Measurements from ENCODE around the gene ZNF716.
"Not testable (repeated sequence)": the region's sequence is repeated elsewhere in the genome, so short reads cannot be mapped to it uniquely, and the experiment has no call there.

ZNF716 gene

GRCh38 chr7:57449904-57450303 is at the start of gene ZNF716:
Gene ZNF716 (plus strand): TSS chr7:57450177. CDS start chr7:57450289, 112 bp downstream.
- DNase-seq: no peak

- no peak for DNase-seq
Measured at GRCh38 chr7:57400531-57401155, 49.3 kb upstream of the ZNF716 start.

- DNase-seq: not testable (repeated sequence)
Measured at GRCh38 chr7:57403051-57403450, 46.9 kb upstream of the ZNF716 start.

- DNase-seq: no peak
Measured at GRCh38 chr7:57403601-57404342, 46.2 kb upstream of the ZNF716 start.

- no peak for DNase-seq
Measured at GRCh38 chr7:57404343-57404966, 45.5 kb upstream of the ZNF716 start.

- no peak for DNase-seq
Measured at GRCh38 chr7:57404967-57405421, 45.0 kb upstream of the ZNF716 start.

GRCh38 chr7:57407125-57407524 is 42.9 kb upstream of the ZNF716 start:
- DNase-seq: no peak

- no peak for DNase-seq
Measured at GRCh38 chr7:57412168-57412567, 37.8 kb upstream of the ZNF716 start.

GRCh38 chr7:57412618-57413017 is 37.4 kb upstream of the ZNF716 start:
- DNase-seq: no peak

GRCh38 chr7:57413529-57414398 is 36.2 kb upstream of the ZNF716 start:
- DNase-seq: no peak

GRCh38 chr7:57414415-57414814 is 35.6 kb upstream of the ZNF716 start:
- DNase-seq: no peak

- DNase-seq: no peak
Measured at GRCh38 chr7:57414852-57415251, 35.1 kb upstream of the ZNF716 start.

GRCh38 chr7:57415326-57415725 is 34.7 kb upstream of the ZNF716 start:
- no peak for DNase-seq

- DNase-seq: no peak
Measured at GRCh38 chr7:57415730-57416129, 34.2 kb upstream of the ZNF716 start.

- DNase-seq: no peak
Measured at GRCh38 chr7:57416601-57417358, 33.2 kb upstream of the ZNF716 start.

GRCh38 chr7:57417736-57418135 is 32.2 kb upstream of the ZNF716 start:
- no peak for DNase-seq

- no peak for DNase-seq
Measured at GRCh38 chr7:57423768-57424167, 26.2 kb upstream of the ZNF716 start.

GRCh38 chr7:57424515-57425238 is 25.3 kb upstream of the ZNF716 start:
- no peak for DNase-seq

- DNase-seq: no peak
Measured at GRCh38 chr7:57425239-57425944, 24.6 kb upstream of the ZNF716 start.

- DNase-seq: no peak
Measured at GRCh38 chr7:57425969-57426628, 23.9 kb upstream of the ZNF716 start.

Data from activated CD8-positive, alpha-beta memory T cell treated with anti-CD3 and anti-CD28 coated beads, Interleukin-2, amount 50 U/mL, for 48 hours (primary cell).